HL-60/S4 treated with retinoic acid at 250 ng/mL for 4 days and 3 days (cell line): Measurements from ENCODE around the gene TEX264.
"Not testable (repeated sequence)": the region's sequence is repeated elsewhere in the genome, so short reads cannot be mapped to it uniquely, and the experiment has no call there.

Source experiments
- in situ Hi-C: fragments of 300-500 bp; cut with MboI; formaldehyde crosslinking; loops from 2 replicates; pipeline ENCODE4 v1.7.0; 2022; ENCODE audit warnings: low sequenced_read_pairs

Gene TEX264

GRCh38 chr3:51712511-51712931 lies 41.5 kb downstream of the TEX264 start:
- in situ Hi-C loops: no loop called here

- in situ Hi-C loops: no loop called here
Observed at GRCh38 chr3:51712963-51713362, 41.9 kb downstream of the TEX264 start.

GRCh38 chr3:51715231-51715976 lies 44.4 kb downstream of the TEX264 start:
- in situ Hi-C loops: no loop called here

GRCh38 chr3:51715977-51716294 lies 44.9 kb downstream of the TEX264 start:
- in situ Hi-C loops: no loop called here

GRCh38 chr3:51716805-51717204 lies 45.8 kb downstream of the TEX264 start:
- in situ Hi-C loops: no loop called here

- in situ Hi-C loops: no loop called here
Observed at GRCh38 chr3:51717446-51717845, 46.4 kb downstream of the TEX264 start.

- in situ Hi-C loops: no loop called here
Observed at GRCh38 chr3:51717947-51718346, 46.9 kb downstream of the TEX264 start.

GRCh38 chr3:51718547-51719409 lies 47.7 kb downstream of the TEX264 start:
- in situ Hi-C loops: no loop called here

GRCh38 chr3:51719410-51720025 lies 48.5 kb downstream of the TEX264 start:
- in situ Hi-C loops: no loop called here

- in situ Hi-C loops: no loop called here
Observed at GRCh38 chr3:51720292-51721061, 49.4 kb downstream of the TEX264 start.

GRCh38 chr3:51721062-51721745 lies 50.2 kb downstream of the TEX264 start:
- in situ Hi-C loops: no loop called here

GRCh38 chr3:51722362-51722761 lies 51.3 kb downstream of the TEX264 start:
- in situ Hi-C loops: no loop called here

- in situ Hi-C loops: no loop called here
Observed at GRCh38 chr3:51727500-51727899, 56.4 kb downstream of the TEX264 start.

- in situ Hi-C loops: no loop called here
Observed at GRCh38 chr3:51729042-51729633, 58.1 kb downstream of the TEX264 start.

- in situ Hi-C loops: no loop called here
Observed at GRCh38 chr3:51733859-51734571, 63.0 kb downstream of the TEX264 start.

- in situ Hi-C loops: no loop called here
Observed at GRCh38 chr3:51734572-51734907, 63.5 kb downstream of the TEX264 start.

GRCh38 chr3:51735039-51735438 lies 64.0 kb downstream of the TEX264 start:
- in situ Hi-C loops: no loop called here

- in situ Hi-C loops: no loop called here
Observed at GRCh38 chr3:51735950-51736349, 64.9 kb downstream of the TEX264 start.

- in situ Hi-C loops: no loop called here
Observed at GRCh38 chr3:51739110-51739509, 68.1 kb downstream of the TEX264 start.

GRCh38 chr3:51742320-51742719 lies 71.3 kb downstream of the TEX264 start:
- in situ Hi-C loops: not testable (repeated sequence)
